WTC11 (cell line): ENCODE measurements around the gene CCP110. TPM values are rescaled to one million over a fixed set of nuclear protein-coding genes. Genes with fewer than 3 reads are reported as not detected.

Experiments
- ATAC-seq: fragments of 200-7000 bp; cut with Tn5 transposase; 2 replicates; pipeline ENCODE4 v1.10.0; 2021; ENCODE audit warnings: mild to moderate bottlenecking, moderate library complexity
- CTCF ChIA-PET: fragments of 300-600 bp; sonication (Branson Sonifier 250); formaldehyde crosslinking; loops from one replicate; lab custom pipeline; 2021; ENCODE audit warnings: antibody characterized with exemption; lab: Charles Lee
- POLR2A ChIA-PET: fragments of 350-600 bp; sonication (Branson Sonifier 250); formaldehyde crosslinking; loops from one replicate; lab custom pipeline; 2021; ENCODE audit warnings: antibody characterized with exemption; lab: Charles Lee
- DNase-seq: peaks from one replicate; pipeline ENCODE4 v3.0.0; 2021; ENCODE audit warnings: low spot score
- H3K27ac Mint-ChIP-seq: 2 replicates; pipeline ENCODE4 v1.8.0; 2021; ENCODE audit warnings: mixed read lengths
- H3K27me3 Mint-ChIP-seq: 2 replicates; pipeline ENCODE4 v1.8.0; 2021; ENCODE audit warnings: low read depth, mild to moderate bottlenecking, moderate library complexity, mixed read lengths
- H3K36me3 Mint-ChIP-seq: 2 replicates; pipeline ENCODE4 v1.8.0; 2021; ENCODE audit warnings: mixed read lengths
- H3K4me1 Mint-ChIP-seq: 2 replicates; pipeline ENCODE4 v1.8.0; 2022; ENCODE audit warnings: mixed read lengths
- H3K4me3 Mint-ChIP-seq: 2 replicates; pipeline ENCODE4 v1.8.0; 2021; ENCODE audit warnings: mild to moderate bottlenecking, moderate library complexity, mixed read lengths
- H3K9me3 Mint-ChIP-seq: 2 replicates; pipeline ENCODE4 v1.8.0; 2021; ENCODE audit warnings: mixed read lengths
- ATF2 ChIP-seq: sonication (generic); formaldehyde crosslinking; IDR thresholded peaks from 2 replicates; pipeline ENCODE4 v1.8.1; 2022; ENCODE audit warnings: low read depth, missing genetic modification reagents, borderline replicate concordance
- ATF3 ChIP-seq: sonication (generic); formaldehyde crosslinking; conservative IDR thresholded peaks from 2 replicates; pipeline ENCODE4 v1.8.1; 2022; ENCODE audit warnings: mild to moderate bottlenecking, missing genetic modification reagents
- CBFB ChIP-seq: sonication (generic); formaldehyde crosslinking; IDR thresholded peaks from 2 replicates; pipeline ENCODE4 v1.8.1; 2022; ENCODE audit warnings: mild to moderate bottlenecking, low read depth, missing genetic modification reagents
- CREM ChIP-seq: sonication (generic); formaldehyde crosslinking; IDR thresholded peaks from 2 replicates; pipeline ENCODE4 v1.8.1; 2022; ENCODE audit warnings: mild to moderate bottlenecking, missing genetic modification reagents, moderate library complexity
- ETV6 ChIP-seq: sonication (generic); formaldehyde crosslinking; IDR thresholded peaks from 2 replicates; pipeline ENCODE4 v1.8.1; 2022; ENCODE audit warnings: mild to moderate bottlenecking, missing genetic modification reagents
- GABPB1 ChIP-seq: sonication (generic); formaldehyde crosslinking; IDR thresholded peaks from 2 replicates; pipeline ENCODE4 v1.8.1; 2023; ENCODE audit warnings: mild to moderate bottlenecking, missing genetic modification reagents
- GRHL2 ChIP-seq: fragments of 250-450 bp; sonication (Bioruptor Pico); IDR thresholded peaks from 2 replicates; pipeline ENCODE4 v1.8.0; 2022; ENCODE audit warnings: mild to moderate bottlenecking, moderate library complexity; ENCODE audit not compliant: insufficient replicate concordance, severe bottlenecking
- GTF2I ChIP-seq: fragments of 250-450 bp; sonication (Bioruptor Pico); conservative IDR thresholded peaks from 2 replicates; pipeline ENCODE4 v1.4.0; 2021; ENCODE audit warnings: mild to moderate bottlenecking
- JUN ChIP-seq: sonication (generic); formaldehyde crosslinking; IDR thresholded peaks from 2 replicates; pipeline ENCODE4 v1.8.0; 2023; ENCODE audit warnings: mild to moderate bottlenecking, missing genetic modification reagents
- NR1H2 ChIP-seq: sonication (generic); formaldehyde crosslinking; IDR thresholded peaks from 2 replicates; pipeline ENCODE4 v1.9.0; 2021; ENCODE audit warnings: mild to moderate bottlenecking, moderate library complexity, missing genetic modification reagents
- NR3C1 ChIP-seq: sonication (generic); formaldehyde crosslinking; conservative IDR thresholded peaks from 2 replicates; pipeline ENCODE4 v1.8.1; 2023; ENCODE audit warnings: low read depth, mild to moderate bottlenecking, missing genetic modification reagents
- RELA ChIP-seq: sonication (generic); formaldehyde crosslinking; IDR thresholded peaks from 2 replicates; pipeline ENCODE4 v1.8.1; 2022; ENCODE audit warnings: missing genetic modification reagents, mild to moderate bottlenecking, borderline replicate concordance
- TEAD1 ChIP-seq: sonication (generic); formaldehyde crosslinking; IDR thresholded peaks from 2 replicates; pipeline ENCODE4 v1.8.0; 2022; ENCODE audit warnings: mild to moderate bottlenecking, missing genetic modification reagents
- ZBTB43 ChIP-seq: sonication (generic); formaldehyde crosslinking; IDR thresholded peaks from 2 replicates; pipeline ENCODE4 v1.8.1; 2023; ENCODE audit warnings: mild to moderate bottlenecking, missing genetic modification reagents
- ZNF263 ChIP-seq: sonication (generic); formaldehyde crosslinking; IDR thresholded peaks from 2 replicates; pipeline ENCODE4 v1.8.1; 2022; ENCODE audit warnings: low read depth, mild to moderate bottlenecking, moderate library complexity, missing genetic modification reagents
- ZNF317 ChIP-seq: sonication (generic); formaldehyde crosslinking; IDR thresholded peaks from 2 replicates; pipeline ENCODE4 v1.8.1; 2023; ENCODE audit warnings: low read depth, mild to moderate bottlenecking, moderate library complexity, missing genetic modification reagents, borderline replicate concordance
- ZNF396 ChIP-seq: fragments of 250-450 bp; sonication (Bioruptor Pico); IDR thresholded peaks from 2 replicates; pipeline ENCODE4 v1.8.0; 2021; ENCODE audit warnings: mild to moderate bottlenecking, moderate library complexity, borderline replicate concordance
- ZNF423 ChIP-seq: fragments of 250-450 bp; sonication (Bioruptor Pico); IDR thresholded peaks from 2 replicates; pipeline ENCODE4 v2.1.2; 2022; ENCODE audit warnings: mild to moderate bottlenecking, moderate library complexity
- total RNA-seq: library from RNA; stranded (reverse); gene quantifications from 3 replicates; pipeline ENCODE4 v1.2.3, GENCODE V29; 2021
- TF ChIP-seq, protein P1 (sequence below): sonication (generic); formaldehyde crosslinking; IDR thresholded peaks from 2 replicates; pipeline ENCODE4 v1.8.1; 2022; ENCODE audit warnings: low read depth, mild to moderate bottlenecking, moderate library complexity, missing genetic modification reagents, borderline replicate concordance
- TF ChIP-seq, protein P2 (sequence below): sonication (generic); formaldehyde crosslinking; IDR thresholded peaks from 2 replicates; pipeline ENCODE4 v1.8.0; 2022; ENCODE audit warnings: mild to moderate bottlenecking, missing genetic modification reagents
- TF ChIP-seq, protein P3 (sequence below): fragments of 200-600 bp; IDR thresholded peaks from 2 replicates; pipeline ENCODE4 v1.8.0; 2022; ENCODE audit warnings: antibody characterized with exemption
- TF ChIP-seq, protein P4 (sequence below): fragments of 250-450 bp; sonication (Bioruptor Pico); IDR thresholded peaks from 2 replicates; pipeline ENCODE4 v1.9.0; 2021; ENCODE audit warnings: moderate library complexity, mild to moderate bottlenecking, inconsistent platforms, borderline replicate concordance

The CCP110 gene
- total RNA-seq, 1 experiment from 2014 or later = 23.9 TPM

GRCh38 chr16:19523184-19523558, 571 bp upstream of the CCP110 start:
- Mint-ChIP-seq H3K4me3 (no peak overlapping the region; the same call in 1 of the 2 replicates), H3K9me3 (no peaks in the 10 kb centered on the region), H3K27ac (no peak overlapping the region), H3K4me1 (peaks cover 49% of the 10 kb centered on the region), H3K36me3 (peaks cover 7% of the 10 kb centered on the region; the same call in 1 of the 2 replicates), H3K27me3 (no peaks in the 10 kb centered on the region)
- no peak for ATAC-seq
- CTCF ChIA-PET = interaction anchor here (3.1 kb wide), 1 partner anchor 32 kb away, joined by 28 read pairs; the partner anchor contains the start of gene VPS35L
- POLR2A ChIA-PET = interaction anchor here (1.0 to 2.6 kb wide), 3 partner anchors 15 to 108 kb away, joined by 3 to 23 read pairs (median 3); partner anchors contain the start of gene VPS35L
- DNase-seq = no peak
- TF ChIP-seq GABPB1 (CRISPR knock-in tag) (peak; percentile 38; the same call in 1 of the 2 replicates), ZNF396 (CRISPR knock-in tag) (no peak), GRHL2 (CRISPR knock-in tag) (no peak), ZNF263 (CRISPR knock-in tag) (no peak), GTF2I (CRISPR knock-in tag) (no peak), TEAD1 (CRISPR knock-in tag) (no peak), CREM (no peak)

DNA sequence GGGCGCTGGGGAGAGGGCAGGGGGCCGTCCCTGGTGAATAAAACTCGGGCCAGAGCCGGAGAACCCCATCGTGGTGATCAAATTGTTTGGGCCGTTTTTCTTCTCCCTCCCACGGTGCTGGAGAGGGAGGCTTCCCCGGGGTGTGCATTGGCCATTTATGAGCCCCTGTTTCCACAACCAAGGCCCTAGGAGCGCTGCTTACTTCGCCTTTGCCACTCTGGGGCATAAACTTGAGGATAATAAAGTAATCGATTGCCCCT, 544 bp downstream of the CCP110 start:
- Mint-ChIP-seq H3K36me3 (peaks cover 17% of the 10 kb centered on the region), H3K4me3 (peak overlapping the region; percentile 94), H3K27me3 (no peaks in the 10 kb centered on the region), H3K27ac (peak overlapping the region; percentile 41; the same call in 1 of the 2 replicates), H3K9me3 (no peaks in the 10 kb centered on the region), H3K4me1 (peaks cover 47% of the 10 kb centered on the region)
- ChIA-PET POLR2A (interaction anchor here (1.3 to 2.6 kb wide), 3 partner anchors 14 to 31 kb away, joined by 3 to 23 read pairs (median 3); partner anchors contain the start of gene VPS35L), CTCF (interaction anchor here (0.7 to 3.1 kb wide), 5 partner anchors 21 to 383 kb away, joined by 3 to 28 read pairs (median 4); partner anchors contain the start of gene VPS35L)
- TF ChIP-seq ETV6 (CRISPR knock-in tag) (peak; percentile 4; the same call in 1 of the 2 replicates), ZNF317 (CRISPR knock-in tag) (no peak)
- DNase-seq (no peak), ATAC-seq (no peak)

GRCh38 chr16:19524616-19525384, 1.1 kb downstream of the CCP110 start:
- H3K27ac Mint-ChIP-seq = peak overlapping the region; percentile 41
- ChIA-PET CTCF (interaction anchor here (0.6 to 3.1 kb wide), 7 partner anchors 14 to 383 kb away, joined by 3 to 28 read pairs (median 3); partner anchors contain the start of gene VPS35L), POLR2A (interaction anchor here (1.3 to 2.6 kb wide), 2 partner anchors 21 to 31 kb away, joined by 3 to 23 read pairs; partner anchors contain the start of gene VPS35L)
- no peaks in the 10 kb centered on the region for H3K27me3 Mint-ChIP-seq
- H3K36me3 Mint-ChIP-seq = peaks cover 16% of the 10 kb centered on the region
- ATAC-seq (no peak), DNase-seq (no peak)
- peaks cover 44% of the 10 kb centered on the region for H3K4me1 Mint-ChIP-seq
- no peaks in the 10 kb centered on the region for H3K9me3 Mint-ChIP-seq
- H3K4me3 Mint-ChIP-seq = peak overlapping the region; percentile 94
- no peak for TF ChIP-seq CBFB (CRISPR knock-in tag)
- no peak for TF ChIP-seq ATF3 (CRISPR knock-in tag)
- TF ChIP-seq ZBTB43 (CRISPR knock-in tag) = no peak
- TF ChIP-seq, protein P1, sequence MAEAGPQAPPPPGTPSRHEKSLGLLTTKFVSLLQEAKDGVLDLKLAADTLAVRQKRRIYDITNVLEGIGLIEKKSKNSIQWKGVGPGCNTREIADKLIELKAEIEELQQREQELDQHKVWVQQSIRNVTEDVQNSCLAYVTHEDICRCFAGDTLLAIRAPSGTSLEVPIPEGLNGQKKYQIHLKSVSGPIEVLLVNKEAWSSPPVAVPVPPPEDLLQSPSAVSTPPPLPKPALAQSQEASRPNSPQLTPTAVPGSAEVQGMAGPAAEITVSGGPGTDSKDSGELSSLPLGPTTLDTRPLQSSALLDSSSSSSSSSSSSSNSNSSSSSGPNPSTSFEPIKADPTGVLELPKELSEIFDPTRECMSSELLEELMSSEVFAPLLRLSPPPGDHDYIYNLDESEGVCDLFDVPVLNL (CRISPR knock-in tag) = no peak
- TF ChIP-seq, protein P2, sequence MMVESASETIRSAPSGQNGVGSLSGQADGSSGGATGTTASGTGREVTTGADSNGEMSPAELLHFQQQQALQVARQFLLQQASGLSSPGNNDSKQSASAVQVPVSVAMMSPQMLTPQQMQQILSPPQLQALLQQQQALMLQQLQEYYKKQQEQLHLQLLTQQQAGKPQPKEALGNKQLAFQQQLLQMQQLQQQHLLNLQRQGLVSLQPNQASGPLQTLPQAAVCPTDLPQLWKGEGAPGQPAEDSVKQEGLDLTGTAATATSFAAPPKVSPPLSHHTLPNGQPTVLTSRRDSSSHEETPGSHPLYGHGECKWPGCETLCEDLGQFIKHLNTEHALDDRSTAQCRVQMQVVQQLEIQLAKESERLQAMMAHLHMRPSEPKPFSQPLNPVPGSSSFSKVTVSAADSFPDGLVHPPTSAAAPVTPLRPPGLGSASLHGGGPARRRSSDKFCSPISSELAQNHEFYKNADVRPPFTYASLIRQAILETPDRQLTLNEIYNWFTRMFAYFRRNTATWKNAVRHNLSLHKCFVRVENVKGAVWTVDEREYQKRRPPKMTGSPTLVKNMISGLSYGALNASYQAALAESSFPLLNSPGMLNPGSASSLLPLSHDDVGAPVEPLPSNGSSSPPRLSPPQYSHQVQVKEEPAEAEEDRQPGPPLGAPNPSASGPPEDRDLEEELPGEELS (CRISPR knock-in tag) = no peak
- TF ChIP-seq JUN (CRISPR knock-in tag) = no peak
- no peak for TF ChIP-seq RELA (CRISPR knock-in tag)
- no peak for TF ChIP-seq ZNF423 (CRISPR knock-in tag)
- TF ChIP-seq, protein P3, sequence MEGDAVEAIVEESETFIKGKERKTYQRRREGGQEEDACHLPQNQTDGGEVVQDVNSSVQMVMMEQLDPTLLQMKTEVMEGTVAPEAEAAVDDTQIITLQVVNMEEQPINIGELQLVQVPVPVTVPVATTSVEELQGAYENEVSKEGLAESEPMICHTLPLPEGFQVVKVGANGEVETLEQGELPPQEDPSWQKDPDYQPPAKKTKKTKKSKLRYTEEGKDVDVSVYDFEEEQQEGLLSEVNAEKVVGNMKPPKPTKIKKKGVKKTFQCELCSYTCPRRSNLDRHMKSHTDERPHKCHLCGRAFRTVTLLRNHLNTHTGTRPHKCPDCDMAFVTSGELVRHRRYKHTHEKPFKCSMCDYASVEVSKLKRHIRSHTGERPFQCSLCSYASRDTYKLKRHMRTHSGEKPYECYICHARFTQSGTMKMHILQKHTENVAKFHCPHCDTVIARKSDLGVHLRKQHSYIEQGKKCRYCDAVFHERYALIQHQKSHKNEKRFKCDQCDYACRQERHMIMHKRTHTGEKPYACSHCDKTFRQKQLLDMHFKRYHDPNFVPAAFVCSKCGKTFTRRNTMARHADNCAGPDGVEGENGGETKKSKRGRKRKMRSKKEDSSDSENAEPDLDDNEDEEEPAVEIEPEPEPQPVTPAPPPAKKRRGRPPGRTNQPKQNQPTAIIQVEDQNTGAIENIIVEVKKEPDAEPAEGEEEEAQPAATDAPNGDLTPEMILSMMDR = no peak
- TF ChIP-seq NR1H2 = no peak
- TF ChIP-seq ATF2 = no peak
- no peak for TF ChIP-seq ETV6 (CRISPR knock-in tag)
- no peak for TF ChIP-seq NR3C1 (CRISPR knock-in tag)
- TF ChIP-seq, protein P4, sequence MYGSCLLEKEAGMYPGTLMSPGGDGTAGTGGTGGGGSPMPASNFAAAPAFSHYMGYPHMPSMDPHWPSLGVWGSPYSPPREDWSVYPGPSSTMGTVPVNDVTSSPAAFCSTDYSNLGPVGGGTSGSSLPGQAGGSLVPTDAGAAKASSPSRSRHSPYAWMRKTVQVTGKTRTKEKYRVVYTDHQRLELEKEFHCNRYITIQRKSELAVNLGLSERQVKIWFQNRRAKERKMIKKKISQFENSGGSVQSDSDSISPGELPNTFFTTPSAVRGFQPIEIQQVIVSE (CRISPR knock-in tag) = no peak
